Fibroblast of pulmonary artery (primary cell): ENCODE results near the gene CYP19A1.
"Not testable (repeated sequence)": the region's sequence is repeated elsewhere in the genome, so short reads cannot be mapped to it uniquely, and the experiment has no call there.

Experiments
- DNase-seq: peaks from one replicate; pipeline ENCODE4 v3.0.0-alpha.2; 2010; ENCODE audit warnings: low read depth
- H3K4me3 ChIP-seq: replicated peaks from 2 replicates; pipeline ENCODE4 v1.5.1; 2011; ENCODE audit warnings: low read depth, mild to moderate bottlenecking, control low read depth, low read length, moderate library complexity
- TF ChIP-seq, protein P1 (sequence below): IDR thresholded peaks from 2 replicates; pipeline ENCODE4 v1.5.1; 2011; ENCODE audit warnings: mild to moderate bottlenecking, control low read depth, low read length, inconsistent platforms; ENCODE audit errors: missing control alignments

CYP19A1 gene

DNA sequence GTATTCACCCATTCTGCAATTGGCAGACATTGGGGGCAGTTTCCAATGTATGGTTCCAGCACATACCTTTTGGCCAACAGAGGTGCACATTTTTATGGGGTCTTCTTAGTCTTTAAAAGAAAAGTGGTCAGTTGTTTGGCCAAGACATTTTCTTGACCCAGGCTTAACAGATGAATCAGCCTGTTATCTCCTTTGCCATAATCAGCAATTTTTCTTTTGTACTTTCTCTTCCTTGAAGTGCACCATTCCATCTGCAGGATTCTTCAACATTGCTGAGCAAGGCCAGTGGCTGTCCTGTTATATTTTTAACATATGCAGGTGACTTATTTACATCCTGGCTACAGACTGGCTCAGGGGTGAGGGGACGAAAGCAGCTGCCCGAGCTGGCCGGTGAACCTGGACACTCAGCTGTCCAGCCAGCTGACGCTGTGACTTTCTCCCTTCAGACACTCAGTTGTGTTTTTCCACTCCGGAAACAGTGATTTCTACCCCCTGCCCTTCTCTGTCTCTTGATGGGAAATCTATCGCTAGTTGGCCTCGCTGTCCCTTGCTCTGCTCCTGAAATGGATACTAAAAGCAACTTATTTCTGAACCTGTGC lies 147.2 kb downstream of the CYP19A1 start:
- TF ChIP-seq, protein P1, sequence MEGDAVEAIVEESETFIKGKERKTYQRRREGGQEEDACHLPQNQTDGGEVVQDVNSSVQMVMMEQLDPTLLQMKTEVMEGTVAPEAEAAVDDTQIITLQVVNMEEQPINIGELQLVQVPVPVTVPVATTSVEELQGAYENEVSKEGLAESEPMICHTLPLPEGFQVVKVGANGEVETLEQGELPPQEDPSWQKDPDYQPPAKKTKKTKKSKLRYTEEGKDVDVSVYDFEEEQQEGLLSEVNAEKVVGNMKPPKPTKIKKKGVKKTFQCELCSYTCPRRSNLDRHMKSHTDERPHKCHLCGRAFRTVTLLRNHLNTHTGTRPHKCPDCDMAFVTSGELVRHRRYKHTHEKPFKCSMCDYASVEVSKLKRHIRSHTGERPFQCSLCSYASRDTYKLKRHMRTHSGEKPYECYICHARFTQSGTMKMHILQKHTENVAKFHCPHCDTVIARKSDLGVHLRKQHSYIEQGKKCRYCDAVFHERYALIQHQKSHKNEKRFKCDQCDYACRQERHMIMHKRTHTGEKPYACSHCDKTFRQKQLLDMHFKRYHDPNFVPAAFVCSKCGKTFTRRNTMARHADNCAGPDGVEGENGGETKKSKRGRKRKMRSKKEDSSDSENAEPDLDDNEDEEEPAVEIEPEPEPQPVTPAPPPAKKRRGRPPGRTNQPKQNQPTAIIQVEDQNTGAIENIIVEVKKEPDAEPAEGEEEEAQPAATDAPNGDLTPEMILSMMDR = no peak
- H3K4me3 ChIP-seq = no peak overlapping the region
- DNase-seq = no peak

DNA sequence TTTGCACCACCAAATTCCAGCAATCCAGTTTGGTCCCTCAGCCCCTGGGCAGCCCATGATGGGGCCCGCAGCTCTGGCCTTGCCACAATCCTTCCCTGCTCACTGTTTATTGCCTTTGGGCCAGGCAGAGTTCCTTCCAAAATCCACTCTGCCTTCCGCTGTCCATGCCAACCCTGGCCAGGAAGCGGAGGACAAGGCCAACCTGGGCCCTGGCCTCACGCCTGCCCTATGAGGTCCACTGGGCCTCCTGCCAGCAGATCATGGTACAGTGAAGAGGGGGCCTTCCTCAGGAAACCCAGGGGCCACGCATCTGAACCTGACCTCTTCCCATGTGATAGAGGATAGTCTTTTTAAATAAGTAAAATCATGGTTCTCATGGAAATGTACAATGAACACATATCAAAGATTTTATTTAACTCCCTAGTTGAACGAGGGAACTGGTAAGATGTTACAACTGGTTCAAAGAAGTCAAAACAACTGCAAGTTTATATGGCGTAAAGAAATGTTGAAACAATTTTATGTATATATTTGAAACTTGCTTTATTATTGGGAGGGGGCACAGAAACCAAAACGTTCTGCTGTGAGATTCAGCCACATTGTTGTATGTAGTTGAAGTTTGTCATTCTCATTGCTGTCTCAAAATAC lies 147.8 kb downstream of the CYP19A1 start:
- no peak for DNase-seq
- H3K4me3 ChIP-seq = no peak overlapping the region
- TF ChIP-seq, protein P1 = no peak

DNA sequence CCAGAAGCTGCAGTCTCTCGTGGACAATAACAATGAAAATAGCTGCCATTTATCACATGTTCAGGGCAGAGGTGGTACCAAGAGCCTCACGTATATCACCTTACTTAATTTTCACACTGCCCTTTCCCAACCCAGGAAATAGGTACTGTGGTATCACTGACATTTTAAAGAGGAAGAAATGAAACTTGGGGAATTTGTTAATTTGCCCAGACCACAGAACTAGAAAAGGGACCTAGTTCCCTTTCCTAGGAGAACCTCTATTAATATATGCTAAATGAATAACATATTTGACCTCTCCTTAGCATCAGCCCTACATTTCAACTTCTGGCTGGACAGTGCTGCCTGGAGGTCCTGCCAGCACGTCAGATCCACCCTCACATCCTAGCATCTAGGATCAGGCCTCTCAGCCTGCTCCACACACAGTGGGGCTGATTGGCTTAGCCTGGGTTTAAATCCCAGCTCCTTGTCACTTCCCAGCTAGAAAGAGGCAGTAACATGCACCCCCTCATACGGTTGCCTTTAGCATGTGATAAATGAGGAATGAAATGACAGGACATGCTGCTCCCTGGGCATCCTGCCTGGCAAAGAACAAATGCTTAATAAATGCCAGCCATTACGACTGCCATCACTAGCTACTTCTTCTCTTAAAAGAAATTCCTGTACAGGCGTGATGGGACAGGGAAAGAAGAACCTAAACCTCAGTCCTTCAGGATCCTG lies 148.6 kb downstream of the CYP19A1 start:
- DNase-seq = no peak
- TF ChIP-seq, protein P1 = no peak
- H3K4me3 ChIP-seq = no peak overlapping the region

DNA sequence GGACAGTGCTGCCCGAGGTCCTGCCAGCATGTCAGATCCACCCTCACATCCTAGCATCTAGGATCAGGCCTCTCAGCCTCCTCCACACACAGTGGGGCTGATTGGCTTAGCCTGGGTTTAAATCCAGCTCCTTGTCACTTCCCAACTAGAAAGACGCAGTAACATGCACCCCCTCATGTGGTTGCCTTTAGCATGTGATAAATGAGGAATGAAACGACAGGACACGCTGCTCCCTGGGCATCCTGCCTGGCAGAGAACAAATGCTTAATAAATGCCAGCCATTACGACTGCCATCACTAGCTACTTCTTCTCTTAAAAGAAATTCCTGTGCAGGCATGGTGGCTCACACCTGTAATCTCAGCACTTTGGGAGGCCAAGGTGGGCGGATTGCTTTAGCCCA lies 149.6 kb downstream of the CYP19A1 start:
- not testable (repeated sequence) for H3K4me3 ChIP-seq, DNase-seq

DNA sequence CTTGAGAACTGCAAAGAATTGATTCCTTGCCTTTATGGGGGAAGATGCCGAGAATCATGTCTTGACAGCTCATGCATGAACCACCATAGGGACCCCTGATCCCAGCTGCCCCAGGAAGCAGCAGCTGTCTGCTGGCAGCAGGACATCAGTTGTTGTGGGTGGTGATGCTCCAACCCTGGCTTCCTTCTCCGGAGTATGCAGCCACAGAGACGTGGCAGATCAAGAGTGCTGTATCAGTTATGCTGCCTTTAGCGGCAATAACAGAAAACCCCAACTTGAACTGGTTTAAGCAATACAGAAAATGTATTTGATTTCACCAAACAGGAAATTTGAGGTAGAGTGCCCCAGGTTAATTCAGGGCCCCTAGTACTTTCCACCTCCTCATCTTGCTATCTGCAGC lies 151.5 kb downstream of the CYP19A1 start:
- TF ChIP-seq, protein P1 = no peak
- DNase-seq = no peak
- H3K4me3 ChIP-seq = no peak overlapping the region

DNA sequence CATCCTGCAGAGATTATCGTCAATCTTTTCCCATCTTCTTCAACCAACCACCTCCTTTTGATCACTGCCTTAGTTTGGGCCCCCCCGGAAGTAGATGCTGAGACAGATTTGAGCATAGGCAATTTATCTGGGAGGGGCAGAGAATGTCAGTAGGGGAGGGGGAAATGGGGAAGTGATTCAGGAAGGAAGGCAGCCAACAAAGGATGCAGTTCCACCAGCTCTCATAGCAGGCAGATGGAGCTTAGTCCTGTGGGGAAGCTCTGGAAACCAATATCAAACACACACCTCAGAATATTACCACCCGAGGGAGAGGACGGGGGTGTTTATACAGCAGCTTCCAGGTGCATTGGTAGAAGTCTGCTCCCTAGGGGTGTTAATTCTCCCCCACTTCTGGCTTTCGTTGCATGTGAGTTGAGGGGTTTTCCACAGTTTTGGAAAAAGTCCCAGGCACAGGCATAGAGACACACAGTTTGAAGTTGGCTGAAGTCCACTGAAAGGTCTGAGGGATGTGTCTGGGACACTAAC lies 152.2 kb downstream of the CYP19A1 start:
- H3K4me3 ChIP-seq = no peak overlapping the region
- no peak for DNase-seq
- TF ChIP-seq, protein P1 = no peak
